ENCODE data around the gene CD1D. TPM values are rescaled to one million over a fixed set of nuclear protein-coding genes. Genes with fewer than 3 reads are reported as not detected.

Gene CD1D
- 0.14 and 0.66 TPM in 2 replicates for total RNA-seq

DNA sequence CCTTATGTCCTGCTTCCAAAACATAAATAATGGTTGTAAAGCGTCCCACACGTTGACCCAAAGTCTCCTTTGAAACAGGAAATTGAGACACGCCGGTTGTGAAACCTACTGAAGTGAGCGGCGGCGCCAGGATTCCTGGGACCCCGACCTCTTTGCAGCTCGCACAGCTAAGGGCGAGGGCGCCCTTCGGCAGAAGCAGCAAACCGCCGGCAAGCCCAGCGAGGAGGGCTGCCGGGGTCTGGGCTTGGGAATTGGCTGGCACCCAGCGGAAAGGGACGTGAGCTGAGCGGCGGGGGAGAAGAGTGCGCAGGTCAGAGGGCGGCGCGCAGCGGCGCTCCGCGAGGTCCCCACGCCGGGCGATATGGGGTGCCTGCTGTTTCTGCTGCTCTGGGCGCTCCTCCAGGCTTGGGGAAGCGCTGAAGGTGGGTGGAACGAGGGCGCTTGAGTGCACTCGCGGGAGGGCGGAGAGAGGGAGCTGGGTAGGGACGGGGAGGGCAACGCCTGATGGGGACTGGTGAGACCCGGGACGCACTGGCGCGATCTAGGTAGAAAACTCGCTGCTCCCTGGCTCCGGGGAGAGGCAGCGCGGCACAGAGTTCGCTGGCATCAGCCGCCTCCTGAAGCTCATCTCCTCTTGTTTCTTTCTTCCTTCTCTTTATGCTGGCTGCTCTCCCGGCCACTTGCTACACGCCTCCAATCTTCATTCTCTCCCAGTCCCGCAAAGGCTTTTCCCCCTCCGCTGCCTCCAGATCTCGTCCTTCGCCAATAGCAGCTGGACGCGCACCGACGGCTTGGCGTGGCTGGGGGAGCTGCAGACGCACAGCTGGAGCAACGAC is at the start of gene CD1D:
Gene CD1D (plus strand): TSS at position 155 of the 836 bp plus-strand sequence. CDS start 207 bp downstream, at position 362.

Other genes with a start within 250 kb of the CD1D start
- 164 and 211 TPM in 2 replicates for gene KIRREL1, start 187.2 kb upstream of the CD1D start, total RNA-seq
- not detected in 2 replicates for gene CD1A, start 73.5 kb downstream of the CD1D start, total RNA-seq
- not detected in 2 replicates for gene CD1C, start 109.0 kb downstream of the CD1D start, total RNA-seq
- not detected in 2 replicates for gene CD1B, start 150.6 kb downstream of the CD1D start, total RNA-seq
- not detected in 2 replicates for gene CD1E, start 173.0 kb downstream of the CD1D start, total RNA-seq
- not detected in 2 replicates for gene OR10T2, start 218.6 kb downstream of the CD1D start, total RNA-seq
- not detected in 2 replicates for gene OR10K2, start 245.3 kb downstream of the CD1D start, total RNA-seq